ENCODE measurements around the gene FLOT1. TPM values are rescaled to one million over a fixed set of nuclear protein-coding genes. Genes with fewer than 3 reads are reported as not detected.

Gene FLOT1
- total and polyA plus RNA-seq, 9 of the 15 experiments (the other 6 are each of a cell fraction or from before 2014, with no cell fraction given), result 11.7 to 149 (median 118) TPM

GRCh38 chr6:30686009-30686907, 56.2 kb downstream of the FLOT1 start, which contains the start of gene PPP1R18 (continued):
- TF ChIP-seq ATF1 (CRISPR knock-in tag; IDR thresholded peaks at IDR 0.05) (no peak), ATF1 (tag; IDR thresholded peaks at IDR 0.05) (no peak), ESRRA (IDR thresholded peaks at IDR 0.05; ENCODE audit: borderline replicate concordance, low read depth) (0 out of 2 replicates have a peak, but pooled peaks have one; percentile 4), CREB1 (IDR thresholded peaks at IDR 0.05) (no peak), CREB1 (CRISPR knock-in tag; IDR thresholded peaks at IDR 0.05) (0 out of 2 replicates have a peak, but pooled peaks have one; percentile 46), PKNOX1 (IDR thresholded peaks at IDR 0.05) (no peak), ZNF76 (CRISPR knock-in tag; IDR thresholded peaks at IDR 0.05; ENCODE audit: borderline replicate concordance) (no peak), THRB (CRISPR knock-in tag; conservative IDR thresholded peaks at IDR 0.05) (peak; percentile 82; the same call in 1 of the 2 replicates), PYGO2 (tag; IDR thresholded peaks at IDR 0.05) (no peak), ZSCAN29 (IDR thresholded peaks at IDR 0.05) (peak; percentile 55; the same call in 1 of the 2 replicates), CBFB (CRISPR knock-in tag; IDR thresholded peaks at IDR 0.05) (no peak), HLTF (IDR thresholded peaks at IDR 0.05) (peak; percentile 97), NFRKB (IDR thresholded peaks at IDR 0.05; ENCODE audit: low read depth) (peak; percentile 46; the same call in 1 of the 2 replicates), CBX1 (IDR thresholded peaks at IDR 0.05; ENCODE audit: low read depth) (peak; percentile 12; the same call in 1 of the 2 replicates), RB1 (IDR thresholded peaks at IDR 0.05; ENCODE audit: low read depth) (peak; percentile 23; the same call in 1 of the 2 replicates), TCFL5 (CRISPR knock-in tag; conservative IDR thresholded peaks at IDR 0.05) (no peak), CBFA2T2 (conservative IDR thresholded peaks at IDR 0.05) (0 out of 2 replicates have a peak, but pooled peaks have one; percentile 2), SMARCA4 (IDR thresholded peaks at IDR 0.05) (peak; percentile 50; the same call in 1 of the 2 replicates), MAFG (tag; conservative IDR thresholded peaks at IDR 0.05) (no peak), DNMT1 (IDR thresholded peaks at IDR 0.05) (0 out of 2 replicates have a peak, but pooled peaks have one; percentile 73), DPF2 (IDR thresholded peaks at IDR 0.05) (peak; percentile 16; the same call in 1 of the 2 replicates)
- TF ChIP-seq, protein P1, sequence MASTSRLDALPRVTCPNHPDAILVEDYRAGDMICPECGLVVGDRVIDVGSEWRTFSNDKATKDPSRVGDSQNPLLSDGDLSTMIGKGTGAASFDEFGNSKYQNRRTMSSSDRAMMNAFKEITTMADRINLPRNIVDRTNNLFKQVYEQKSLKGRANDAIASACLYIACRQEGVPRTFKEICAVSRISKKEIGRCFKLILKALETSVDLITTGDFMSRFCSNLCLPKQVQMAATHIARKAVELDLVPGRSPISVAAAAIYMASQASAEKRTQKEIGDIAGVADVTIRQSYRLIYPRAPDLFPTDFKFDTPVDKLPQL (IDR thresholded peaks at IDR 0.05; ENCODE audit: extremely low read depth, insufficient read length), result no peak
- TF ChIP-seq, protein P2, sequence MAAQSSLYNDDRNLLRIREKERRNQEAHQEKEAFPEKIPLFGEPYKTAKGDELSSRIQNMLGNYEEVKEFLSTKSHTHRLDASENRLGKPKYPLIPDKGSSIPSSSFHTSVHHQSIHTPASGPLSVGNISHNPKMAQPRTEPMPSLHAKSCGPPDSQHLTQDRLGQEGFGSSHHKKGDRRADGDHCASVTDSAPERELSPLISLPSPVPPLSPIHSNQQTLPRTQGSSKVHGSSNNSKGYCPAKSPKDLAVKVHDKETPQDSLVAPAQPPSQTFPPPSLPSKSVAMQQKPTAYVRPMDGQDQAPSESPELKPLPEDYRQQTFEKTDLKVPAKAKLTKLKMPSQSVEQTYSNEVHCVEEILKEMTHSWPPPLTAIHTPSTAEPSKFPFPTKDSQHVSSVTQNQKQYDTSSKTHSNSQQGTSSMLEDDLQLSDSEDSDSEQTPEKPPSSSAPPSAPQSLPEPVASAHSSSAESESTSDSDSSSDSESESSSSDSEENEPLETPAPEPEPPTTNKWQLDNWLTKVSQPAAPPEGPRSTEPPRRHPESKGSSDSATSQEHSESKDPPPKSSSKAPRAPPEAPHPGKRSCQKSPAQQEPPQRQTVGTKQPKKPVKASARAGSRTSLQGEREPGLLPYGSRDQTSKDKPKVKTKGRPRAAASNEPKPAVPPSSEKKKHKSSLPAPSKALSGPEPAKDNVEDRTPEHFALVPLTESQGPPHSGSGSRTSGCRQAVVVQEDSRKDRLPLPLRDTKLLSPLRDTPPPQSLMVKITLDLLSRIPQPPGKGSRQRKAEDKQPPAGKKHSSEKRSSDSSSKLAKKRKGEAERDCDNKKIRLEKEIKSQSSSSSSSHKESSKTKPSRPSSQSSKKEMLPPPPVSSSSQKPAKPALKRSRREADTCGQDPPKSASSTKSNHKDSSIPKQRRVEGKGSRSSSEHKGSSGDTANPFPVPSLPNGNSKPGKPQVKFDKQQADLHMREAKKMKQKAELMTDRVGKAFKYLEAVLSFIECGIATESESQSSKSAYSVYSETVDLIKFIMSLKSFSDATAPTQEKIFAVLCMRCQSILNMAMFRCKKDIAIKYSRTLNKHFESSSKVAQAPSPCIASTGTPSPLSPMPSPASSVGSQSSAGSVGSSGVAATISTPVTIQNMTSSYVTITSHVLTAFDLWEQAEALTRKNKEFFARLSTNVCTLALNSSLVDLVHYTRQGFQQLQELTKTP (IDR thresholded peaks at IDR 0.05; ENCODE audit: low read depth in 1 of 2, partially characterized antibody in 2 of 2), result peak in 1 of 2 experiments; percentile 73
